Measurements from ENCODE around the gene CHST11.

DNA sequence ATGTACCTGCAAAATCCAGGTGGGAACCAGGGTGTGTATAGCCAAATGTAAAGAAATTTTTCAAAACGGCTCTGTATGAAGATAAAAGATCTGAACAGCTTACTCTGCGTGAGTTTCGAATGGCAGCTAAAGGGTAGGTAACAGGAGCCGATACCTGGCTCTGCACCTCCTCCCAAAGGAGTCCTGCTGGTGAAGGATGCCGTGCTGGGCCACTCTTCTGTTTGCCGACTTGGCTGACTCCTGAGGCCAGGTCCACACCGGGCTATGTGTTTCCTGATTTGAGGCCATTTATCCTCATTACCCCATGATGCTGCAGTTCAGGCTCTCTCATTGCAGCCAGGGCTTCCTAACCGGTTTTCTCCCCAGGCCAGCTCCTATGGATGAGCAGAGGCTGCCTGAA, 256.7 kb downstream of the CHST11 start:
- TF ChIP-seq CTCF (conservative IDR thresholded peaks at IDR 0.05; ENCODE audit: low read depth, low read length), result no peak
- no peak for TF ChIP-seq EZH2 (IDR thresholded peaks at IDR 0.05; ENCODE audit: borderline replicate concordance, low read depth, low read length, poor library complexity, severe bottlenecking)

Data from A673 (cell line).